CD14-positive monocyte (primary cell): ENCODE results near the gene LRRC45. TPM values are rescaled to one million over a fixed set of nuclear protein-coding genes. Genes with fewer than 3 reads are reported as not detected.

Source experiments
- DNase-seq, 3 donors: peaks; one replicate each; pipeline ENCODE4 v3.0.0-alpha.2; 2011 to 2022
- H2AFZ ChIP-seq: 2 replicates; pipeline ENCODE4 v1.6.0; 2012; ENCODE audit warnings: mild to moderate bottlenecking, low read depth, low read length, inconsistent platforms; ENCODE audit not compliant: insufficient read depth, poor library complexity, severe bottlenecking
- H3K27ac ChIP-seq, 2 donors: 1 replicate in 1 of 2; 2 replicates in 1 of 2; pipeline ENCODE4 v1.5.1; 2012 to 2013; ENCODE audit warnings: low read length in 2 of 2, control low read depth in 1 of 2, inconsistent platforms in 1 of 2, low read depth in 1 of 2, mild to moderate bottlenecking in 1 of 2
- H3K27me3 ChIP-seq, 2 donors: one replicate each; pipeline versions ENCODE4 v1.6.0 to v1.6.1; 2011 to 2013; ENCODE audit warnings: low read length in 2 of 2; ENCODE audit not compliant: control insufficient read depth in 2 of 2, insufficient read depth in 2 of 2
- H3K36me3 ChIP-seq, 2 donors: replicated peaks in 1 of 2; 1 replicate in 1 of 2; 2 replicates in 1 of 2; pipeline versions ENCODE4 v1.5.1 to v1.6.1; 2012 to 2013; ENCODE audit warnings: low read length in 2 of 2, control low read depth in 1 of 2, inconsistent platforms in 1 of 2, mild to moderate bottlenecking in 1 of 2; ENCODE audit not compliant: insufficient read depth in 2 of 2, control insufficient read depth in 1 of 2
- H3K4me1 ChIP-seq, 2 donors: 1 replicate in 1 of 2; 2 replicates in 1 of 2; pipeline versions ENCODE4 v1.5.1 to v1.6.1; 2012 to 2013; ENCODE audit warnings: low read length in 2 of 2, control low read depth in 1 of 2, inconsistent platforms in 1 of 2, mild to moderate bottlenecking in 1 of 2, moderate library complexity in 1 of 2; ENCODE audit not compliant: insufficient read depth in 2 of 2, control insufficient read depth in 1 of 2
- H3K4me2 ChIP-seq: replicated peaks from 2 replicates; pipeline ENCODE3; 2012; ENCODE audit warnings: low read length, moderate library complexity, mild to moderate bottlenecking; ENCODE audit not compliant: poor library complexity, severe bottlenecking; ENCODE audit errors: extremely low read depth
- H3K4me3 ChIP-seq, 3 experiments: fragments of 200-600 bp in 1 of 3; sonication (generic) in 1 of 3; replicated peaks in 1 of 3; 1 replicate in 2 of 3; 2 replicates in 1 of 3; pipeline ENCODE4 v1.5.1; 2011 to 2013; ENCODE audit warnings: low read length in 3 of 3, mild to moderate bottlenecking in 3 of 3, control low read depth in 2 of 3, low read depth in 2 of 3, inconsistent platforms in 1 of 3, moderate library complexity in 1 of 3
- H3K79me2 ChIP-seq: 2 replicates; pipeline ENCODE4 v1.6.0; 2012; ENCODE audit warnings: mild to moderate bottlenecking, control low read depth, inconsistent platforms, low read length, moderate library complexity; ENCODE audit not compliant: insufficient read depth
- H3K9ac ChIP-seq: 2 replicates; pipeline ENCODE4 v1.6.0; 2017; ENCODE audit warnings: low read length, mild to moderate bottlenecking; ENCODE audit not compliant: insufficient read depth, poor library complexity, severe bottlenecking
- H3K9me3 ChIP-seq, 2 donors: replicated peaks in 1 of 2; 1 replicate in 1 of 2; 2 replicates in 1 of 2; pipeline versions ENCODE4 v1.5.1 to v1.6.1; 2012 to 2013; ENCODE audit warnings: low read length in 2 of 2, control low read depth in 1 of 2; ENCODE audit not compliant: control insufficient read depth in 1 of 2, insufficient read depth in 1 of 2
- H4K20me1 ChIP-seq: 2 replicates; pipeline ENCODE4 v1.6.0; 2012; ENCODE audit warnings: mild to moderate bottlenecking, low read length, control low read depth, moderate library complexity; ENCODE audit not compliant: insufficient read depth
- H3K27ac Mint-ChIP-seq, 7 donors: one replicate each; pipeline ENCODE4 v1.8.0; 2020; ENCODE audit warnings: mild to moderate bottlenecking in 7 of 7, mixed read lengths in 7 of 7, moderate library complexity in 6 of 7, inconsistent platforms in 2 of 7
- H3K27me3 Mint-ChIP-seq, 3 donors: one replicate each; pipeline ENCODE4 v1.8.0; 2021 to 2022; ENCODE audit warnings: low read depth in 3 of 3, mild to moderate bottlenecking in 3 of 3, mixed read lengths in 3 of 3, moderate library complexity in 3 of 3, inconsistent platforms in 1 of 3
- H3K36me3 Mint-ChIP-seq, 2 donors: one replicate each; pipeline ENCODE4 v1.8.0; 2020; ENCODE audit warnings: mixed read lengths in 2 of 2, inconsistent platforms in 1 of 2, mild to moderate bottlenecking in 1 of 2
- H3K4me1 Mint-ChIP-seq: one replicate; pipeline ENCODE4 v1.8.0; 2020; ENCODE audit warnings: mild to moderate bottlenecking, mixed read lengths
- H3K4me3 Mint-ChIP-seq, 2 donors: one replicate each; pipeline ENCODE4 v1.8.0; 2020; ENCODE audit warnings: mild to moderate bottlenecking in 2 of 2, mixed read lengths in 2 of 2, moderate library complexity in 1 of 2
- H3K9me3 Mint-ChIP-seq, 7 donors: one replicate each; pipeline ENCODE4 v1.8.0; 2020 to 2022; ENCODE audit warnings: mixed read lengths in 7 of 7, mild to moderate bottlenecking in 6 of 7, moderate library complexity in 6 of 7, inconsistent platforms in 2 of 7
- CTCF ChIP-seq: fragments of 200-600 bp; IDR thresholded peaks from one replicate; pipeline ENCODE4 v1.8.0; 2022; ENCODE audit warnings: antibody characterized with exemption, mild to moderate bottlenecking
- WGBS: methylation state at CpG from one replicate; pipeline ENCODE4 v1.1.5; 2013; ENCODE audit warnings: missing lambda C conversion rate; ENCODE audit not compliant: insufficient coverage; 5-methylcytosine and 5-hydroxymethylcytosine counted together
- intact Hi-C, 2 donors: fragments of 100-400 bp; cut with micrococcal nuclease; formaldehyde crosslinking; loops; one replicate each; pipeline versions ENCODE4 v1.15.0 to v1.15.1; 2023
- polyA plus RNA-seq, 3 donors: library from polyadenylated mRNA; depleted of rRNA in 1 of 3; unstranded in 2 of 3; stranded (reverse) in 1 of 3; fragments of 300-500 nt in 2 of 3; fragments of >200 nt in 1 of 3; fragmentation: Illumina TruSeq in 2 of 3; gene quantifications; 1 replicate in 2 of 3; 2 replicates in 1 of 3; pipeline ENCODE4 v1.2.3, GENCODE V29; 2012 to 2021

LRRC45 gene
- polyA plus RNA-seq, 3 donors, result 2.6 to 12.2 (median 3.4) TPM

DNA sequence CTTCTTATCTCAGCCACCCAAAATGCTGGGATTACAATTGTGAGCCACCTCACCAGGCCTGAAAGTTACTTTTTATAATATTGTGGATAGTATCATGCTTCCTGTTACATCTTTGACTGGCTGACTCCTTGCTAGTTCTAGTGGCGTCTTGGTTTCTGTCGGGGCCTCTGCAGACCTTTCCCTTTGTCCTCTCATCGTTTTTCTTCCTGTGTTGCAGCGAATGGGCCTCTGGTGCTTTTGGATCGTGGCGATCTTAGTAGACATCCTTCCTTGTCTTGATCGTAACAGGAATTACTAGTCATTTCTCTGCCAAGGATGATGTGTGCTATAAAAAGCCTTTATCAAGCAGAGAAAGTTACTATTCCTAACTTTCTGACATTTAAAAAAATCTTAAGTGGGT, 24.9 kb upstream of the LRRC45 start:
- Histone ChIP-seq H3K27me3 (no peaks in the 10 kb centered on the region), H3K9me3 (no peaks in the 10 kb centered on the region), H2AFZ (no peak overlapping the region), H4K20me1 (no peaks in the 10 kb centered on the region), H3K27ac (no peak overlapping the region), H3K36me3 (peaks cover 14 to 30% of the 10 kb centered on the region in 2 donors), H3K4me2 (no peak overlapping the region), H3K4me3 (no peak overlapping the region), H3K4me1 (no peaks in the 10 kb centered on the region), H3K79me2 (no peaks in the 10 kb centered on the region), H3K9ac (no peak overlapping the region)
- Mint-ChIP-seq H3K9me3 (peaks cover 0 to 2% (median 0%) of the 10 kb centered on the region in 7 donors), H3K4me1 (no peaks in the 10 kb centered on the region), H3K4me3 (no peak overlapping the region), H3K36me3 (peaks cover 16 to 49% of the 10 kb centered on the region in 2 donors), H3K27ac (peak overlapping the region in 1 of 7 donors; percentile 75), H3K27me3 (no peaks in the 10 kb centered on the region)
- no peak for DNase-seq
- WGBS, result 100% methylated on average over 1 of the region's 7 CpGs
- no peak for TF ChIP-seq CTCF
- intact Hi-C loops, result no loop called here

GRCh38 chr17:81998691-81999438, 24.2 kb upstream of the LRRC45 start:
- H3K4me1 ChIP-seq, result no peaks in the 10 kb centered on the region
- H3K27me3 ChIP-seq, result no peaks in the 10 kb centered on the region
- no peaks in the 10 kb centered on the region for H3K79me2 ChIP-seq
- no peak overlapping the region for H3K4me3 ChIP-seq
- intact Hi-C loops, result no loop called here
- Mint-ChIP-seq H3K4me1 (no peaks in the 10 kb centered on the region), H3K9me3 (peaks cover 0 to 2% (median 0%) of the 10 kb centered on the region in 7 donors), H3K4me3 (no peak overlapping the region), H3K27ac (no peak overlapping the region), H3K27me3 (no peaks in the 10 kb centered on the region), H3K36me3 (peaks cover 13 to 43% of the 10 kb centered on the region in 2 donors)
- TF ChIP-seq CTCF, result no peak
- no peak overlapping the region for H3K27ac ChIP-seq
- H2AFZ ChIP-seq, result no peak overlapping the region
- no peaks in the 10 kb centered on the region for H4K20me1 ChIP-seq
- H3K9ac ChIP-seq, result no peak overlapping the region
- H3K4me2 ChIP-seq, result no peak overlapping the region
- peaks cover 14 to 25% of the 10 kb centered on the region in 2 donors for H3K36me3 ChIP-seq
- H3K9me3 ChIP-seq, result no peaks in the 10 kb centered on the region
- 92% methylated on average over 10 of the region's 14 CpGs for WGBS
- no peak for DNase-seq
